H1 (cell line): ENCODE data around the gene TLR10. TPM values are rescaled to one million over a fixed set of nuclear protein-coding genes. Genes with fewer than 3 reads are reported as not detected.

Source experiments
- CTCF ChIA-PET: fragments of 300-600 bp; sonication (Branson Sonifier 250); formaldehyde crosslinking; loops from one replicate; lab custom pipeline; 2021; ENCODE audit not compliant: partially characterized antibody; lab: Charles Lee
- POLR2A ChIA-PET: fragments of 300-600 bp; sonication (Branson Sonifier 250); formaldehyde crosslinking; loops from one replicate; lab custom pipeline; 2021; ENCODE audit warnings: inconsistent platforms; ENCODE audit not compliant: partially characterized antibody; lab: Charles Lee
- DNase-seq, 2 experiments: peaks; one replicate each; pipeline versions ENCODE4 v3.0.0 to v3.0.0-alpha.2; 2010 to 2022; ENCODE audit warnings: low spot score in 2 of 2, low read depth in 1 of 2, mixed read lengths in 1 of 2
- FAIRE-seq: peaks from 2 replicates; lab custom pipeline; 2011; peaks lifted over from hg19 to GRCh38; lab: Jason Lieb, UNC
- H2AFZ ChIP-seq: 2 replicates; pipeline ENCODE4 v1.8.1; 2012; ENCODE audit warnings: low read length, inconsistent platforms
- H2AK5ac ChIP-seq: 2 replicates; pipeline ENCODE4 v1.6.1; 2013; ENCODE audit warnings: low read depth, low read length
- H2BK120ac ChIP-seq: replicated peaks from 2 replicates; pipeline ENCODE3; 2013; ENCODE audit warnings: low read depth, low read length, inconsistent platforms
- H2BK12ac ChIP-seq: 2 replicates; pipeline ENCODE4 v1.6.1; 2013; ENCODE audit warnings: low read depth, low read length
- H2BK15ac ChIP-seq: 2 replicates; pipeline ENCODE4 v1.6.1; 2013; ENCODE audit warnings: low read length
- H2BK20ac ChIP-seq: 2 replicates; pipeline ENCODE4 v1.6.1; 2013; ENCODE audit warnings: low read length
- H2BK5ac ChIP-seq: 2 replicates; pipeline ENCODE4 v1.6.1; 2013; ENCODE audit warnings: low read depth, low read length
- H3K14ac ChIP-seq: 2 replicates; pipeline ENCODE4 v1.6.1; 2013; ENCODE audit warnings: inconsistent platforms; ENCODE audit not compliant: insufficient read length
- H3K18ac ChIP-seq: 2 replicates; pipeline ENCODE4 v1.6.1; 2013; ENCODE audit warnings: low read length; ENCODE audit errors: extremely low read depth
- H3K23ac ChIP-seq: 2 replicates; pipeline ENCODE4 v1.6.1; 2013; ENCODE audit warnings: inconsistent platforms; ENCODE audit not compliant: insufficient read length
- H3K23me2 ChIP-seq: 2 replicates; pipeline ENCODE4 v1.6.1; 2013; ENCODE audit warnings: low read depth, low read length
- H3K27ac ChIP-seq: 2 replicates; pipeline ENCODE4 v1.6.1; 2011; ENCODE audit warnings: low read depth, low read length, inconsistent platforms
- H3K27me3 ChIP-seq, 4 experiments: replicated peaks in 1 of 4; 1 replicate in 1 of 4; 2 replicates in 3 of 4; pipeline versions ENCODE4 v1.6.1 to v1.8.1; 2011 to 2013; ENCODE audit warnings: low read length in 3 of 4, mild to moderate bottlenecking in 3 of 4, inconsistent platforms in 2 of 4, mixed read lengths in 2 of 4, moderate library complexity in 1 of 4; ENCODE audit not compliant: control insufficient read depth in 3 of 4, insufficient read depth in 3 of 4; ENCODE audit errors: extremely low read depth in 1 of 4
- H3K36me3 ChIP-seq, 4 experiments: 2 replicates each; pipeline versions ENCODE4 v1.6.1 to v1.8.1; 2011 to 2013; ENCODE audit warnings: mild to moderate bottlenecking in 4 of 4, low read length in 3 of 4, moderate library complexity in 2 of 4, control low read depth in 1 of 4, inconsistent platforms in 1 of 4; ENCODE audit not compliant: insufficient read depth in 4 of 4, control insufficient read depth in 2 of 4
- H3K4ac ChIP-seq: replicated peaks from 2 replicates; pipeline ENCODE3; 2013; ENCODE audit warnings: low read length, low read depth, mixed read lengths, inconsistent platforms; ENCODE audit not compliant: insufficient read length
- H3K4me1 ChIP-seq, 4 experiments: replicated peaks in 1 of 4; 1 replicate in 1 of 4; 2 replicates in 3 of 4; pipeline versions ENCODE4 v1.6.1 to v1.8.1; 2011 to 2013; ENCODE audit warnings: low read length in 3 of 4, inconsistent platforms in 2 of 4, mixed read lengths in 1 of 4; ENCODE audit not compliant: insufficient read depth in 4 of 4, control insufficient read depth in 3 of 4
- H3K4me2 ChIP-seq, 2 experiments: 2 replicates each; pipeline versions ENCODE4 v1.6.1 to v1.8.1; 2011 to 2013; ENCODE audit warnings: low read depth in 2 of 2, low read length in 2 of 2, control low read depth in 1 of 2, inconsistent platforms in 1 of 2, mild to moderate bottlenecking in 1 of 2; ENCODE audit not compliant: insufficient read depth in 1 of 2
- H3K4me3 ChIP-seq, 4 experiments: fragments of 200-600, 300-600 bp in 1 of 4; sonication (generic), shearing (Covaris generic), sonication (Bioruptor Twin) in 1 of 4; 2 replicates each; pipeline versions ENCODE4 v1.5.1 to v1.8.1; 2011 to 2016; ENCODE audit warnings: low read length in 4 of 4, low read depth in 3 of 4, control low read depth in 2 of 4, inconsistent platforms in 2 of 4, mild to moderate bottlenecking in 2 of 4, mixed read lengths in 1 of 4, moderate library complexity in 1 of 4; ENCODE audit not compliant: insufficient read depth in 2 of 4; ENCODE audit errors: extremely low read depth in 1 of 4
- H3K56ac ChIP-seq: replicated peaks from 2 replicates; pipeline ENCODE3; 2013; ENCODE audit warnings: low read depth, mild to moderate bottlenecking, mixed read lengths, low read length, inconsistent platforms; ENCODE audit not compliant: insufficient read length
- H3K79me1 ChIP-seq: 2 replicates; pipeline ENCODE4 v1.6.1; 2013; ENCODE audit warnings: low read depth, low read length, control low read depth
- H3K79me2 ChIP-seq, 2 experiments: 2 replicates each; pipeline versions ENCODE4 v1.6.1 to v1.8.1; 2012 to 2013; ENCODE audit warnings: low read length in 2 of 2, mild to moderate bottlenecking in 2 of 2, inconsistent platforms in 1 of 2; ENCODE audit not compliant: insufficient read depth in 2 of 2, control insufficient read depth in 1 of 2
- H3K9ac ChIP-seq, 4 experiments: replicated peaks in 1 of 4; 1 replicate in 1 of 4; 2 replicates in 3 of 4; pipeline versions ENCODE4 v1.6.1 to v1.8.1; 2011 to 2013; ENCODE audit warnings: low read depth in 3 of 4, low read length in 3 of 4, control low read depth in 2 of 4, mild to moderate bottlenecking in 2 of 4, moderate library complexity in 2 of 4, inconsistent platforms in 1 of 4; ENCODE audit errors: extremely low read depth in 1 of 4
- H3K9me3 ChIP-seq, 2 experiments: 2 replicates each; pipeline versions ENCODE4 v1.6.1 to v1.8.1; 2012 to 2013; ENCODE audit warnings: mild to moderate bottlenecking in 2 of 2, moderate library complexity in 2 of 2, control low read depth in 1 of 2, inconsistent platforms in 1 of 2, low read depth in 1 of 2, low read length in 1 of 2, mixed read lengths in 1 of 2; ENCODE audit not compliant: insufficient read depth in 2 of 2
- H4K20me1 ChIP-seq, 2 experiments: replicated peaks in 1 of 2; 2 replicates each; pipeline versions ENCODE3 to v1.8.1; 2011 to 2013; ENCODE audit warnings: inconsistent platforms in 2 of 2, low read length in 2 of 2, mild to moderate bottlenecking in 1 of 2; ENCODE audit not compliant: insufficient read depth in 2 of 2, control insufficient read depth in 1 of 2
- H4K5ac ChIP-seq: 2 replicates; pipeline ENCODE4 v1.6.1; 2013; ENCODE audit warnings: low read length, low read depth, mixed read lengths, inconsistent platforms; ENCODE audit not compliant: insufficient read length
- H4K8ac ChIP-seq: 2 replicates; pipeline ENCODE4 v1.8.0; 2013; ENCODE audit warnings: mild to moderate bottlenecking, moderate library complexity, low read length, inconsistent platforms; ENCODE audit not compliant: insufficient read depth; ENCODE audit errors: extremely low read depth
- H4K91ac ChIP-seq: replicated peaks from 2 replicates; pipeline ENCODE3; 2013; ENCODE audit warnings: low read length, mixed read lengths, inconsistent platforms; ENCODE audit not compliant: insufficient read length
- ASH2L ChIP-seq: fragments of 200-600, 300-600 bp; sonication (generic); IDR thresholded peaks from one replicate; pipeline ENCODE4 v1.7.1; 2017; ENCODE audit warnings: low read length
- NRF1 ChIP-seq: IDR thresholded peaks from 2 replicates; pipeline ENCODE4 v1.6.1; 2011; ENCODE audit warnings: mild to moderate bottlenecking, low read depth, low read length, improper control_type of control experiment
- SP2 ChIP-seq: IDR thresholded peaks from 2 replicates; pipeline ENCODE4 v1.6.1; 2012; ENCODE audit warnings: mild to moderate bottlenecking, low read length, inconsistent platforms
- polyA plus RNA-seq, 7 experiments: library from polyadenylated mRNA; depleted of rRNA in 3 of 7; stranded (reverse) in 5 of 7; unstranded in 2 of 7; fragments of >200 nt in 5 of 7; fragments of 200-250 nt in 2 of 7; gene quantifications; 1 replicate in 5 of 7; 2 replicates in 1 of 7; 4 replicates in 1 of 7; pipeline versions ENCODE4 v1.2.1 to v1.2.3, GENCODE V29; 2011 to 2013; ENCODE audit warnings: missing spikeins in 2 of 7, mixed read lengths in 2 of 7
- total RNA-seq: library from RNA; stranded (reverse); fragmentation: NEBNext Ultra II Directional; extraction: Animal tissue kit (Norgen Biotek cat#: 25700); gene quantifications from 2 replicates; pipeline ENCODE4 v1.2.1, GENCODE V29; 2021
- TF ChIP-seq, protein P1 (sequence below): IDR thresholded peaks from 2 replicates; pipeline ENCODE4 v1.6.1; 2011; ENCODE audit warnings: low read length, improper control_type of control experiment

TLR10 gene
- total and polyA plus RNA-seq, 2 of the 8 experiments (the other 6 are each of a cell fraction or from before 2014, with no cell fraction given) = not detected

DNA sequence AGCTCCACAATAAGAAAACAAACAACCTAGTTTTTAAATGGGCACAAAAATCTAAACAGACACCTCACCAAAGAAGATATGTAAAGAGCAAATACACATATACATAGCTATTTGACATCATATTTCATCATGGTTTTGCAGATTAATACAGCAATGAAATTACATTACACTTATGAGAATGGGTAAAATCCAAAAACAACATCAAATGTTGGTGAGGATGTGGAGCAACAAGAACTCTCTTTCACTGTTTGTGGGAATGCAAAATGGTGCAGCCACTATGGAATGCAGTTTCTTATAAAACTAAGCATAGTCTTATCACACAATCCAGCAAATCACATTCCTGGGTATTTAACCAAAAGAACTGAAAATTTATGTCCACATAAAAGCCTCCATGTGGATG, 48.9 kb upstream of the TLR10 start:
- Histone ChIP-seq H3K9me3 (no peaks in the 10 kb centered on the region), H2BK15ac (no peak overlapping the region), H2BK12ac (no peak overlapping the region), H2AFZ (no peak overlapping the region), H2BK20ac (no peak overlapping the region), H3K79me2 (no peaks in the 10 kb centered on the region), H3K14ac (no peak overlapping the region), H3K18ac (no peak overlapping the region), H4K20me1 (no peaks in the 10 kb centered on the region), H3K27ac (no peak overlapping the region), H3K4me2 (no peak overlapping the region), H3K23me2 (no peaks in the 10 kb centered on the region), H3K23ac (no peak overlapping the region), H3K4me1 (no peaks in the 10 kb centered on the region), H4K8ac (no peak overlapping the region), H3K36me3 (no peaks in the 10 kb centered on the region), H3K56ac (no peak overlapping the region), H4K91ac (no peak overlapping the region), H2BK5ac (no peak overlapping the region), H2AK5ac (no peak overlapping the region), H3K4ac (no peak overlapping the region), H3K4me3 (no peak overlapping the region), H2BK120ac (no peak overlapping the region), H3K27me3 (no peaks in the 10 kb centered on the region), H3K79me1 (no peaks in the 10 kb centered on the region), H4K5ac (no peak overlapping the region), H3K9ac (no peak overlapping the region)
- TF ChIP-seq SP2 (no peak), NRF1 (no peak), ASH2L (no peak)
- TF ChIP-seq, protein P1, sequence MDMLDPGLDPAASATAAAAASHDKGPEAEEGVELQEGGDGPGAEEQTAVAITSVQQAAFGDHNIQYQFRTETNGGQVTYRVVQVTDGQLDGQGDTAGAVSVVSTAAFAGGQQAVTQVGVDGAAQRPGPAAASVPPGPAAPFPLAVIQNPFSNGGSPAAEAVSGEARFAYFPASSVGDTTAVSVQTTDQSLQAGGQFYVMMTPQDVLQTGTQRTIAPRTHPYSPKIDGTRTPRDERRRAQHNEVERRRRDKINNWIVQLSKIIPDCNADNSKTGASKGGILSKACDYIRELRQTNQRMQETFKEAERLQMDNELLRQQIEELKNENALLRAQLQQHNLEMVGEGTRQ = no peak
- POLR2A ChIA-PET = no interaction called here
- DNase-seq (no peak), FAIRE-seq (no peak)
- CTCF ChIA-PET = interaction anchor here (0.8 to 2.8 kb wide), 4 partner anchors 10 to 71 kb away, joined by 4 to 8 read pairs (median 6); no protein-coding TSS in a partner anchor
